ENCODE results near the gene AGT. TPM values are rescaled to one million over a fixed set of nuclear protein-coding genes. Genes with fewer than 3 reads are reported as not detected.

Gene AGT
- polyA plus RNA-seq (2013, experiment 1 of 2; ENCODE audit: insufficient read length), result 0.49 TPM
- 1.2 TPM for polyA plus RNA-seq (2013, experiment 2 of 2; ENCODE audit: insufficient read length)

DNA sequence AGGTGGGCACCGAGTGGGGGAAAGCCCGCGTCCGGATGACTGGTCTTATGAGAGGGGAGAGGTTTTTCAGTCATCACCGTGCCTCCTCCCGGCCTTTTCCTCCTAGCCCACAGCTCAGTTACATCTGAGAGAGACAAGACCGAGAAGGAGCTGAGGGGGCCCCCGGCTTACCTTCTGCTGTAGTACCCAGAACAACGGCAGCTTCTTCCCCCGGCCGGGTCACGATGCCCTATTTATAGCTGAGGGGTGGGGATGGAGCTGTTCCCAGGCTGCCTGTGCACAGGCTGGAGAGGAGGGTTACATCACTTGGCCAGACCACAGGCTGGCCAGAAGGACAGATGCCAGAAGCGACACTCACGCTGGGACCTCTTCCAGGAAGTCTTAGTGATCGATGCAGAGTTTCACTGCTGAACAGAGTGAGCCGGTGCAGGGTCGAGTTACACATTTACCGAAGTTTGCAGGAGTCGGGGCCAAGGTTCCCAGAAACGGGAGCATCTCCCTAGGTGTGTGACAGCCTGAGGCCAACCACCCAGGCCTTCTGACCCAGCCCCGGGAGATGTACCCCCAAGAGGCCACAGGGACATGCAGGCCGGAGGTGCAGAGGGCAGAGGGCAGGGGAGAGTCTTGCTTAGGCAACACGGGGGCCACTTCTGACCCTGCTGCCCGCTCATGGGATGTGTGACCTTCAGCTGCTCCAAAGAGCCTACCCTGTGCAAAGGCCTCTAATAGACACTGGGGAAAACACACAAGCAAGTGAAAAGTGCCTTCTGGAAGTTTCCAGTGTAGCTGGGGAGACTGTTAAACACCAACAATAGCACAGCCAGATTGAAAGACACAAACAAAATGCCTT lies at the start of gene AGT:
Gene AGT (minus strand): TSS at position 208 of the 850 bp plus-strand sequence. CDS start 3,299 bp downstream, outside the sequence.
- DNase-seq, result peak; percentile 73

DNA sequence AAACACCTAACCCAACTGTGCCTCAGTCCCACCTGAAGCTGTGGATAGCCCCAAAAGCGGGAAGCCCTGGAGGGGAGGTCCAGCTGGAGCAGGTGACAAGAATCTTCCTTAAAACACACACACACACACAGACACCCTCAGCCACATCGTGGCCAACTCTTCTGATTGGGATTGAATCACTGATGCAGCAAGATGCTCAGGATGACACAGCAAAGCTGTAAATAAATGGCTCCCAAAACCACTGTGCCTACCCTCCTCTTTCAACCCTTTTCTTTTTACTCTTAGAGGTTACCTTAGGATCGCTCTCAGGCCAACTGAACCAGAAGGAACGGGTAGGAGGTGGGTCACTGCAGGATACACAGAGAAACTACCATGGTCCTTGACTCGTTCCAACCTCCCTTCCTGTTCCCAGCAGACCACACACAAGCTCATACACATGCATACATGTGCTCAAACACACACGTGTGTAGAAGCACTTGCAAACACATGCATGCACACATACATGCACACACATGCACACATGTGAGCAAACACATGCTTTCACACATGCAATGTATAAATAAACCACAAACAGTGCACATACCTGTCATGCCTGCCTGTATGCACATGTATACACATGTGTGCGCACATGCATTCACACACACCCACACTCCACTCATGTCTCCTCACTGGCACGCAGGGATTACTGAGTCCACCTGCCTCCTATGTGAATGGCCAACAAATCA lies 47.7 kb upstream of the AGT start:
- DNase-seq, result no peak

DNA sequence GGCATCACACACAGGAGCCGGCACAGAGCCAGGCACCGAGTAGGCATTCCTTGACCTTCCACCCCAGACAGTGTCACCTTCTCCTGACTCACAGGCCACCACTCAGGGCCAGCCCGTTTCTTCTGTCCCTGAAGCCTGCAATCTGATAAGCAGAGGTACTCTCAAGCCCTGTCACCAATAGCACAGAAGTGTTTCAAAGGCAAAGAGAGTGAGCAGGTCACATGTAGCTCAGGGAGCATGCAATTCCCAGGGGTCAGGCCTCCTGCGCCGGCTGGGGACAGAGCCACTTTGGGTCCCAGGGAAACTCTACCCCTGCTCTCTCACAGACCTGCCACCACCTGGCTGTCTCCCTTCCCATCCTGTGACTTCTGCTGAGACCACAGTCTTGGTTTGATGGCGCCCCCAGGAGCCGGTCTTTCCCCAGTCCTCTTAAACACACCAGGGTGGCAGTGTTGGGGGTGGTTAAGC lies 46.5 kb upstream of the AGT start:
- DNase-seq, result no peak

DNA sequence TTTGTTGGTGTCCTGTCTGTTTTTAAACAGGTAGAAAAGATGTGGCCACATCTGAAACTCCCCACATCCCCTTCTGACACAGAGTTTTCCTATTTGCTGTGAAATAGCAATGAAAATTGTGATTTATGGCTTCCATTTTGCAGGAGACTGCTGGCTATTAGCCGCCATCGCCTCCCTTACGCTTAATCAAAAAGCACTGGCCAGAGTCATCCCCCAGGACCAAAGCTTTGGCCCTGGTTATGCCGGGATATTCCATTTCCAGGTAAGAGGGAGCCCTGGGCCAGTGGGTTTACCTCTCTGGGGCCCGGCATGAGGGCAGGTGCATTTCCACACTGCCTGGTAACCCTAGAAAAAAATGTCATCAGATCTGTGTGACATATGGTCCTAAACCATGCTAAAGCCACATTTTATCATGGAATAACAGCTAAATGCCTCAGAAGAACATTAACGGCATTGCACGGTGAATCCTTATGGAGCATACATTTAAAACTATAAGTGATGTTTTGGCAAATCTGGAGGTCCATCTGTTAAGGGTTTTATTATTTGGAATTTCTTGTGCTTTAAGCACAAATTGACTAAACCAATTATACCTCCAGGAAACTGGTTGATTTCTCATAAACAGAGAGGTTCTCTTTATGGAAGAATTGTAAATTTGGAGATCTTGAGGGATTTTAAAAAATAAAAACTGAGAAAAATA lies 45.6 kb upstream of the AGT start:
- DNase-seq, result no peak

- DNase-seq, result peak; percentile 9
These were observed 44.9 kb upstream of the AGT start for GRCh38 chr1:230758709-230759368.

- no peak for DNase-seq
These were observed 44.2 kb upstream of the AGT start for GRCh38 chr1:230757856-230758708.

DNA sequence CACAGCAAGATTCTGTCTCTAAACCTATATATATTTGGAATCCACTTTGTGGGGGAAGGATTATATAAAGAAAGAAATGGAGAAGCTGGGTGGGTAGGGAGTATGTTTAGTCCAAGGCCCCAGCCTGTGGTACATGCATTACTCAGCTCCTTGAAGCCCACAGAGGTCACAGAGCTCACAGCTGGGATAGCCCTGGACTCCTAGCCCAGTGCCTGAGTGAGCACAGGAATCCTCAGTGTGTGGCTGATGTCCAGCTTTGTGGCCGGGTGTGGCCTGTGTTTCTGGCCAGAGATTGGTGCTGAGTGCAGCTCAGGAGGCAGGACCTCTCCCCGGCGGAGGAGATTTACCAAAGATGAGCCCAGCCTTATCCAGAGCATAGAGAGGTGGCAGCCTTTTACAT lies 40.9 kb upstream of the AGT start:
- DNase-seq, result no peak

DNA sequence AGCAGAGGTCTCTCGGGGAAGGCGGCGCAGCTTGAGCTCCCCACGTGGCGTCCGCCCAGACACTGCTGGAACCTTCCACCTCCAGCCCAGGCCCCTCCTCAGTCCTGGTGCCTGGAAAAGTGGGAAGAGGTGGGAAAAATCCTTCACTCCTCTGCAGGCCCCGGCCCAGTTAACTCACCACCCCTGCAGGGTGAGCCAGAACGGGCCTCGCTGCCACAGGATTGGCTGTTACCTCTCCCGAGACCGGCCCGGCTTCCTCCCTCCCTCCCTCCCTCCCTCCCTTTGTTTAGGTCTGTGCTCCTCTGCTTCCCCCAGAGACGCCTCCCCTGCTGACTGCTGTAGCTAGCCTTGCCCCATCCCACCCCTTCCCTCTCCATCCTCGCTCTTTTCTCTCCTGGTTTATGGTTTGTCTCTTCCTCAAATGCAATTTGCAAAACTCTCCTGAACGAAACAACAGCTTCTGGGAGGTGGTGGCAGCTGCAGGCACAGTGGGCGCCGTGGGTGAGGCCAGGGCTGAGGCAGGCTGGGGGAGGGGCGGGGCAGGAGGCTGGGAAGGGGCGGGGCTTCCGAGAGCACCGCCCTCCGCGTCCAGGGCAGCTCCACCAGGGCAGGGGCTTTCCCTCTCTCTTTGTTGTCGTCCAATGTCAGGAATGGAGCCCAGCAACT lies 39.8 kb upstream of the AGT start:
- peak; percentile 20 for DNase-seq

DNA sequence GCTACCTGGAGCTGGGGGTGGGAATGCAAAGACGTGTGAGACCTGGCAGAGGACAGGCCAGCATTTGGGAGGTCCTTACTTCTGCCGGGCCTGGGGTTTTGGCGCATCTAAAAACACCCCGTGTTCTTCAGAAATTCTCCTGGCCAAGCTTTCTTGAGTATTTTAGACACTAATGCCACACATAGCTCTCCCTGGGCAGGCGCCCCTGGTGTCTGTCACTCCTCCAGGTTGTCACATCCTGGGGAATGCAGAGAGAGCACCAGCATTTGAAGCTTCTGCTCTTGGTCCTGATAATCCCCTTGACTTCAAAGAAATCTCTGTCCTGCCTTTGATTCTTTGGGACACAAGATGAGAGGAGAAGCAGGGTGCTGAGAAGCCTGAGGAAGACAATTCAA lies 39.3 kb upstream of the AGT start:
- DNase-seq, result no peak

GRCh38 chr1:230752407-230752806 lies 38.5 kb upstream of the AGT start:
- DNase-seq, result no peak

GRCh38 chr1:230750986-230751625 lies 37.2 kb upstream of the AGT start:
- DNase-seq, result no peak

GRCh38 chr1:230750576-230750975 lies 36.7 kb upstream of the AGT start:
- no peak for DNase-seq

GRCh38 chr1:230749635-230750034 lies 35.7 kb upstream of the AGT start:
- DNase-seq, result no peak

DNA sequence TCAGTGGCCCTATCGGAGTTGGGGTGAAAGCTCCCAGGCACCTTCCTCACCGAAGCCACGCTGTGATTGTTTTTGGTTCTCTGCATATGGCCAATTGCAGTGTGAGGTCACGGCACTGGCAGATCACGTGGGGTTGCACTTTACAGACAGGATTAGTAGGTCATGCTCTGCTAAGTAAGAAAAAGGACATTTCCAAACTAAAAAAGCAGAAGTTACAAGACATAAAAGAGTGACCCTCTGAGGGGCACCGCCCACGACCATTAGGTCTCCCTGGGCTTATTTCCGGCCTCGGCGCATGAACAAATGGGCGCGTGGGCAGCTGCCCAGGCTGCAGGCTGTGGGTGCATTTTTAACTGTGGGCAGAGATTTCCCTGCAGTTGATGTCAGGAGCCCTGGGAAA lies 35.2 kb upstream of the AGT start:
- no peak for DNase-seq

DNA sequence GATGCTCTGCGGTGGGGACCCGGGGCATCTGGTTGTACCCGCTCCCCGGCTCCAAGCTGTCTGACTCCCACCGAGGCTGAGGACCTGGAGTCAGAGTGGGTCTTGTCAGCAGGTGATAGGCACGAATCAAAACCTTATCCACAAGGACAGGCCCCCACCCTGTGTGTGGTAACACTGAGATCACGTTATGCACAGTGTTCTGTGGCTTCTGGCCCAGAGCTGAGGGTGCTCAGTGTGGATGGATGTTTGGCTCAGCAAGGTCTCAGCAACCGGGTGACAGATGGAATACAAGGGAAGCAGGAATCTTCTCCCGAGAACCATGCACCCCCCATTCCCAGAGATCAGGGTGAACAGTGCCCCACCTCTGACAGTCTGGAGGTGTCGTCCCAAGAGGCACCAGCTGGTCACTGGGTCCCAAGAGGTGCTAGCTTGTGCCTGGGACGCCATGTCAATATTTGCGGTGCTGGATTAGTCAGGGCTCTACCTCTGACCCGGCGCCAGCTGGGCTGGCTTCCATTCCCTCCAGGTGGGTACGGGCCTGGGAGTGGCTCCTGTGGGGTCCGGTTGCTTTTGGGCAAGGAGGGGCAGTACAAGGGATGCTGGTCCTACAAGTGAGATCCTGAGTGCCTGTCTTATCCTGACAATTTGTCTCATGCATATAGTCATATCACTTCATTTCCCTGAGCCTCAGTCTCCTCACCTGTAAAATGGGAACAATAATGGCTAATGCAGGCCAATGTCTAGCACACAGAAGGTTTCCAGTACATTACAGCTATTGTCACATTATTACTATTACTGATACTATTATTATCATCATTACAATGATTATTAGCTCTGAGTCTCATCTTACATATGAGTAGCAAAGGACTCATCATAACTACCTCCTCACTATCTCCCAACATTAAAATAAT lies 34.2 kb upstream of the AGT start:
- DNase-seq, result no peak

- DNase-seq, result no peak
These were observed 33.3 kb upstream of the AGT start, which contains the start of gene CAPN9 for GRCh38 chr1:230747127-230747730. Gene CAPN9, plus strand, starts transcription at chr1:230747388. Its CDS starts 109 bp downstream, at chr1:230747497.

- no peak for DNase-seq
These were observed 32.7 kb upstream of the AGT start for GRCh38 chr1:230746617-230747016.

GRCh38 chr1:230745071-230745470 lies 31.1 kb upstream of the AGT start:
- DNase-seq, result no peak

DNA sequence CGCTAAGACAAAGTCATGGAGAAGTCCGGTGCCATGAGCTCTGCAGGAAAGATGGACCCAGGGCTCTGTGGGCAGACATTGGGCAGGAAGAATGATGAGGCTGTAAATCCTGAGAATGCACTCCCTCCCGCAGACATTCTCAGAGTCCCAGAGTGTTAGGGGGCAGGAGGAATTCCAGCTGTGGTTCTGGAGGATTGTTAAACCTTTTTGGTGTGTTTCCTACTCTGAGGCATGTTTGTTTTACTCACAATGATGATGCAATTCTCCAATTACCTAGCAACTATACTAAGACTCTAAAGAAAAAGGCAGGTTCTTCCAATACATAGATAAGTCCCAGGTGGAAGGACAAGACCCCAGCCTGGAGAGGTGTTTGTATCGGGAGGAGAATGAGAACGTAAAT lies 30.5 kb upstream of the AGT start:
- DNase-seq, result peak; percentile 52

Data from fibroblast of skin of back (primary cell).